Measurements from ENCODE around the gene FOXK2.
"Not testable (repeated sequence)": the region's sequence is repeated elsewhere in the genome, so short reads cannot be mapped to it uniquely, and the experiment has no call there.

Gene FOXK2

GRCh38 chr17:82565551-82565950, 46.0 kb downstream of the FOXK2 start:
- DNase-seq, result no peak

- no peak for DNase-seq
These were observed 46.8 kb downstream of the FOXK2 start for GRCh38 chr17:82566129-82566960.

DNA sequence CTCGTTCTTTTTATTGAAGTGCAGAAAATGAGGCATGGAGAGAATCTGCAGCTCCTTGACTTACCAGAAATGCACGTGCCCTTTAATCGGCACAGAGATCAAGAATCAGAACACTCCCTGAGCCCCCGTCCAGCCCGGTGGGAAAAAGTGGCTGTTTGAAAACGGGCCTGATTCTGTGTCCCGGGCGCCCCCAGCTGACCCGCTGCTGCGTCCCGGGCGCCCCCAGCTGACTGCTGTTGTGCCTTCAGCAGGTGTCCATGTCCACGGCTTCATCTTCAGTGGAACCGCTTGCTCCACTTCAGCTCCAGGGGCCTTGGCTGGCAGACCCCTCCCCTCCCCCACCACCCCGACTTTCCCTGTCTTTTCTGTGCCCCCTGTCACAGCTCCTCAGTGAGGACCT, 47.8 kb downstream of the FOXK2 start:
- DNase-seq, result no peak

DNA sequence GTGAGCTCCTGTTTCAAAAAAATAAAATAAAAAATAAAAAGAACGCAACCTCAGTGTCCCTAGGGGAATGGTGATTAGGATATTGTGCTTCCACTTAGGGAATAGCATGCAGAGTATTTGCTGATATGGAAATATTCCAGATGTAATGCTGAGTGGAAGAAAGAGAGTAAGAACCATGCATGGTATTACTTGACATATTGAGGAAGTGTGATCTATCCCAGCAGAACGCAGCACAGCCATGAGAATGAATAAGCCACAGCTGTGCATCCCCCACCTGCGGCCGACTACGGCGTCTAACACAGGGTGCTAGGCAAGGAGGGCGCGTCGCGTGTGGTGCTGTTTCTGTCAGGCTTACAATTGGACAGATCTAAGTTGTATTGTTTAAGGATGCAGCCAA, 49.5 kb downstream of the FOXK2 start:
- no peak for DNase-seq

DNA sequence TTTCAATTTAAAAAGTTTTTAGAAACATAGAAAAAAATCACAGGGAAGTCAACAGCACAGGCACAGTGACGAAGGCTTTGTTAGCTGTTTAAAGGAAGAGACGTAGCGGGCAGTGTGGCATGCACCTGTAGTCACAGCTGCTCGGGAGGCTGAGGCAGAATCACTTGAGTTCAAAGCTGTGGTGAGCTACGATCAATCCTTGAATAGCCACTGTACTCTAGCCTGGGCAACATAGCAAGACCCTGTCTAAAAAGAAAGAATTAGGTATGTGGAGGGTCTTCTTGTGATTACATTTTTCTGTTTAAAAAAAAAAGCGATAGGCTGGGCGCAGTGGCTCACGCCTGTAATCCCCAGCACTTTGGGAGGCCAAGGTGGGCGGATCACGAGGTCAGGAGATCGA, 50.1 kb downstream of the FOXK2 start:
- DNase-seq, result no peak

- DNase-seq, result no peak
These were observed 50.7 kb downstream of the FOXK2 start for GRCh38 chr17:82570277-82570676.

GRCh38 chr17:82571855-82572254, 52.3 kb downstream of the FOXK2 start:
- DNase-seq, result no peak

DNA sequence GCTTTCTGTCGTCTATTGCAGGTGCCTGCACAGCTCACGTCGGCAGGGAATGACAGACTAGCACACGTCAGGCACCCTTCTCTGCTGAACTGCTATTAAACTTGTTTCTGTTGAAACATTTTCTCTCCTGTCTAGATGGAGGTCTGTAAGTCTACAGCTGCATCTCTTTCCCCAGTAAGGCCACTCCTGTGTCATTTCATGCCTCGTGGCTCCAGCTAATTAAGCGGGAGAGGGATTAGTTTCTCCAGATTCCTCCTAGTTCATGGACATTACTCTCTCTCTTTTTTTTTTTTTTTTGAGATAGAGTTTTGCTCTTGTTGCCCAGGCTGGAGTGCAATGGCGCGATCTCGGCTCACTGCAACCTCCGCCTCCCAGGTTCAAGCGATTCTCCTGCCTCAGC, 54.5 kb downstream of the FOXK2 start:
- DNase-seq, result no peak

- DNase-seq, result not testable (repeated sequence)
These were observed 56.2 kb downstream of the FOXK2 start for GRCh38 chr17:82575581-82576221.

DNA sequence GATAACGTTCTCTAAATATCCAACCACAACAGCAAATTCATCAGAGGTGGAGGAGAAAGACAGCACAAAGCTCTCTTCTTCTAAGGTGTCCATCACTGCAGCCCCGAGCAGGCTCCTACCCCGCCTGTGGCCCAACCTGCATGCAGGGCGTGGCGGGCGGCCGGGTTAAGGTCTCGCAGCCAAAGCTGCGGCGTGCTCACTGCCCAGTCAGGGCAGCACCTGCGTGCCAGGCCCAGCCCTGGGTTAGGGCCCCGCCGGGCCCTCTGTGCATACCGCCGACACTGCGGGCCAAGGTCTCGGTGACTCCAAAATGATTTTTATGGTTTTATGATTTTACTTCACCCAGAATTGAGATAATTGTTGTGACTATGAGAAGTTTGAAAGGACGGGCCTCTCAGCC, 57.8 kb downstream of the FOXK2 start:
- no peak for DNase-seq

- not testable (repeated sequence) for DNase-seq
These were observed 60.4 kb downstream of the FOXK2 start for GRCh38 chr17:82579969-82580368.

DNA sequence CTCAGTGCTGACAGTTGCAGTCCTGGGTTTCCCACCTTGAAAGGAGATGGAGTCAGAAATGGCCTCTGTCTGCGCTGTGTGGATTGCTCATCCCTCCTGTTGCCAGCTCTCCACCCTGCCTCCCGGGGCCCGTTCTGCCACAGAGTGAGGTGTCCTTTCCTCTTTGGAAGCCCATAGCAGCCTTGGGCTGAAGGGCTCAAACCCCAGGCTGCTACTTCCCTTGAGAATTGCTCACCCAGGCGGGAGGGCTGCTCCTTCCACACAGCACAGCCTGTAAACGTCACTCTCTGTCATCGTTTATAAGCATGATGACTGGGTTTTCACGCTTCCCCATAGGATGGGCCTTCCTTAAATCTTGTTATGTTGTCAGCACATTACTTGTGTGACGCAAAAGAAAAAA, 62.7 kb downstream of the FOXK2 start:
- no peak for DNase-seq

DNA sequence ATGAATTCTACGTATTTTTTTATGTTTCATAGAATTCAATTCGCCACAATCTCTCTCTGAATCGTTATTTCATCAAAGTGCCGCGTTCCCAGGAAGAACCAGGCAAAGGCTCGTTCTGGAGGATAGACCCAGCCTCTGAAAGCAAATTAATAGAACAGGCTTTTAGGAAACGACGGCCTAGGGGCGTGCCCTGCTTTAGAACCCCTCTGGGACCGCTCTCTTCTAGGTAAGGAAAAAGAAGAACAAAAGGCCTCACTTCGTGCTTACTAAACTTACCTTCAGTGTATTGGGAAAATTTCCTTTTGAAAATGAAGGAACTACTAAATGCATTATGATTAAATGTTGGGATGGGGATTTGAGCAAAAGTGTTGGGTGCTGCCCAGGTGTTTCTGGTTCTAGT, 63.2 kb downstream of the FOXK2 start:
- DNase-seq, result no peak

- DNase-seq, result no peak
These were observed 64.2 kb downstream of the FOXK2 start for GRCh38 chr17:82583720-82584234.

GRCh38 chr17:82585935-82586575, 66.5 kb downstream of the FOXK2 start:
- DNase-seq, result not testable (repeated sequence)

DNA sequence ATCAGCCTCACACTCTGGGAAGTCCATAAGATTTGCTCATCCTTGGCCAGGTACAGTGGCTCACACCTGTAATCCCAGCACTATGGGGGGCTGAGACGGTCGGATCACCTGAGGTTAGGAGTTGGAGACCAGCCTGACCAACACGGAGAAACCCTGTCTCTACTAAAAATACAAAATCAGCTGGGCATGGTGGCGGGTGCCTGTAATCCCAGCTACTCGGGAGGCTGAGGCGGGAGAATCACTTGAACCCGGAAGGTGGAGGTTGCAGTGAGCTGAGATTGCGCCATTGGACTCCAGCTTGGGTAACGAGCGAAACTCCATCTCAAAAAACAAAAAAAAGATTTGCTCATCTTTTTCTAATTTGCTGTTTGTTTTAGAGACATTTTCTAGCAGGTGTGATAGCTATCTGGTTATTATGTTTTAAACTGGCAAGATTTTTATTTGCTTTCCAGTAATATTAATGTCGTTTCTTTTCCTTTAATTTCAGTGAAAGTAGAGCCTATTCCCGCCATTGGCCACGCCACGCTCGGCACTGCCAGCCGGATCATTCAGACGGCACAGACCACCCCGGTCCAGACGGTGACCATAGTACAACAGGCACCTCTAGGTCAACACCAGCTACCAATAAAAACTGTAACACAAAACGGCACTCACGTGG, 67.2 kb downstream of the FOXK2 start:
- DNase-seq, result no peak

- no peak for DNase-seq
These were observed 67.9 kb downstream of the FOXK2 start for GRCh38 chr17:82587234-82588086.

GRCh38 chr17:82588266-82589175, 69.0 kb downstream of the FOXK2 start:
- no peak for DNase-seq

DNA sequence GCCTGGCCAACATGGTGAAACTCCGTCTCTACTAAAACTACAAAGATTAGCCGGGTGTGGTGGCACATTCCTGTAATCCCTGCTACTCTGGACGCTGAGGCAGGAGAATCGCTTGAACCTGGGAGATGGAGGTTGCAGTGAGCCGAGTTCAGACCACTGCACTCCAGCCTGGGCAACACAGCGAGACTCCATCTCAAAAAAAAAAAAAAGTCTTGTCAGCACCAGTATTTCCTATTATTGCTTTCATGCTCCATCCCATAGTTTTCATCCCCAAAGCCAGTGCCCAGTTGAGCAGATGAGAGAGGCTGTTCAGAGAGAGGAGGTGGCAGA, 70.3 kb downstream of the FOXK2 start:
- no peak for DNase-seq

- no peak for DNase-seq
These were observed 70.7 kb downstream of the FOXK2 start for GRCh38 chr17:82590216-82590615.

DNA sequence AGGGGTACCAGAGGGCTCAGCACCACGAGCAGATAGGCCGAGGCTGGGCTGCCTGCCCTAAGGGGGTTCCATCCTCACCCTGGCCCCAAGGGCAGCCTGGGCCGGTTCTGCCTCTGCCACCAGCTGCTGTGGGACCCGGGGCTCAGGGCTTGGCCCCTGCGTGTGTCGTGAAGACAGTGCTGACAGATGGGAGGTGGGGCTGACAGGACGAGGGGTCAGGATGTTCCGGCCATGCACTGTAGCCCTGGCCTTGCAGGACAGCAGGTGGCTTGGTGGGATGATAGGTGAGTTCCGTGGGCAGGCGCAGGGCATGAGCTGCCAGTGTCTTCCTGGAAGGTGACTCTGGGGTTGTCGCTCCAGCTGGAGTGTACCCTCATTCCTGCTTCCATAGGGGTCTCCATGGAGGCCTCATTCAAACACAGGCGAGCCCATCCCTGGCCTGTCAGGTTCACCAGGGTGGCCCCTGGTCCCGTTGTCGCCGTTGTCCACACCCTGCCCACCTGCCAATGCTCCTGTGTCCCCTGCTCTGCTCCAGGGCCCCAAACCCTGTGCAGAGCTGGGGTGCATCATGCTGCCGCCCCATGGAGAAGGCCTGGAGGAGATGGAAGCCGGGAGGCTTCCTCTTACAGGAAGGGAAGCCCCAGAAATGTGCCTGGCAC, 71.5 kb downstream of the FOXK2 start:
- DNase-seq, result no peak
